Inferior parietal cortex (tissue), 1 donor: Measurements from ENCODE around the gene THAP7.

Experiments used
- DNase-seq: peaks from one replicate; pipeline ENCODE4 v3.0.0-alpha.2; 2016; ENCODE audit errors: extremely low spot score

The THAP7 gene

GRCh38 chr22:20993304-20994127 is 8.4 kb downstream of the THAP7 start:
- DNase-seq, result no peak

- no peak for DNase-seq
These were observed 9.2 kb downstream of the THAP7 start for GRCh38 chr22:20992456-20993303.

- no peak for DNase-seq
These were observed 9.9 kb downstream of the THAP7 start for GRCh38 chr22:20992056-20992442.

GRCh38 chr22:20991252-20992055 is 10.5 kb downstream of the THAP7 start:
- DNase-seq, result no peak

- DNase-seq, result no peak
These were observed 11.4 kb downstream of the THAP7 start for GRCh38 chr22:20990184-20991180.

GRCh38 chr22:20989323-20990138 is 12.4 kb downstream of the THAP7 start:
- no peak for DNase-seq

GRCh38 chr22:20988573-20989322 is 13.2 kb downstream of the THAP7 start:
- no peak for DNase-seq

- no peak for DNase-seq
These were observed 14.5 kb downstream of the THAP7 start for GRCh38 chr22:20987375-20987774.

- DNase-seq, result no peak
These were observed 15.6 kb downstream of the THAP7 start for GRCh38 chr22:20986365-20986764.

GRCh38 chr22:20985720-20986119 is 16.2 kb downstream of the THAP7 start:
- DNase-seq, result no peak

- DNase-seq, result no peak
These were observed 18.7 kb downstream of the THAP7 start for GRCh38 chr22:20983081-20983771.

- DNase-seq, result no peak
These were observed 19.4 kb downstream of the THAP7 start for GRCh38 chr22:20982563-20982882.

GRCh38 chr22:20981787-20982562 is 19.9 kb downstream of the THAP7 start, which contains the start of gene LZTR1:
Gene LZTR1 (plus strand): TSS chr22:20982297. CDS start chr22:20982372, 75 bp downstream.
- DNase-seq, result peak; percentile 92

- DNase-seq, result no peak
These were observed 20.8 kb downstream of the THAP7 start for GRCh38 chr22:20980938-20981722.

GRCh38 chr22:20980523-20980922 is 21.4 kb downstream of the THAP7 start:
- no peak for DNase-seq

- DNase-seq, result no peak
These were observed 21.9 kb downstream of the THAP7 start for GRCh38 chr22:20979940-20980453.
